ENCODE data around the gene DHFR. TPM values are rescaled to one million over a fixed set of nuclear protein-coding genes. Genes with fewer than 3 reads are reported as not detected.

The DHFR gene
- total RNA-seq, 1 experiment from 2014 or later: 58.7 TPM

DNA sequence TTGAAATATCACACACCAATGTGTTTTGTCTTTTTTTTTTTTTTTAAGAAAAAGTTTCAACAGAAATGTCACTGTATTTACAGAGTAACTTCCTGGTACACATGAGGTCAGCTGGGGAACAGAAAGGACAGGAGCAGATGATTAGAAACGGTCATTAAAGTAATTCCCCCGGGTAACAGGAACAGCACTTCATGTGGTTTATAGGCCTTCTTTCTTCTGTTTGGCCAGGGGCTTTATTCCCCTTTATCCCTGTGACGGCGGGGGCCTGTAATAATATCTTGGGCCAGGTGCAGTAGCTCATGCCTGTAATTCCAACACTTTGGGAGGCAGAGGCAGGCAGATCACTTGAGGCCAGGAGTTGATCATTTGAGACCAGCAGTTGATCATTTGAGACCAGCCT is 30.8 kb downstream of the DHFR start:
- ChIA-PET RAD21 (ENCODE audit: low non-redundant PET in 1 of 2, low total read pairs in 2 of 2, uncharacterized antibody in 2 of 2, unreplicated experiment in 2 of 2) (no interaction called here), CTCF (no interaction called here), POLR2A (no interaction called here)
- Histone ChIP-seq H3K9me2 (ENCODE audit: insufficient read depth) (no peaks in the 10 kb centered on the region), H3K79me2 (ENCODE audit: insufficient read depth, low read length) (no peaks in the 10 kb centered on the region), H3K27ac (ENCODE audit: low read depth, low read length) (no peak overlapping the region), H3K4me3 (replicated peaks in 1 of 2; ENCODE audit: low read depth in 1 of 2, low read length in 2 of 2) (no peak overlapping the region), H3K4me2 (ENCODE audit: low read length) (no peak overlapping the region), H4K20me1 (ENCODE audit: insufficient read depth) (no peaks in the 10 kb centered on the region), H3K36me3 (ENCODE audit: control insufficient read depth in 1 of 2, insufficient read depth in 2 of 2, low read length in 2 of 2) (no peaks in the 10 kb centered on the region), H3K9ac (ENCODE audit: low read length) (no peak overlapping the region), H3K27me3 (ENCODE audit: insufficient read depth, low read length) (no peaks in the 10 kb centered on the region), H3K9me3 (ENCODE audit: control insufficient read depth in 1 of 2, insufficient read depth in 1 of 2, low read depth in 1 of 2, low read length in 2 of 2) (no peaks in the 10 kb centered on the region), H2AFZ (ENCODE audit: low read depth, low read length, poor library complexity, severe bottlenecking) (no peak overlapping the region), H3K4me1 (ENCODE audit: control insufficient read depth in 1 of 2, insufficient read depth in 2 of 2, low read length in 2 of 2) (no peaks in the 10 kb centered on the region)
- no TSS peak for BruUV-seq (replicated peaks)
- intact Hi-C loops (cut with micrococcal nuclease): no loop called here
- no peak for ATAC-seq
- DNase-seq (ENCODE audit: low read depth, low spot score): no peak
- TF ChIP-seq SP1 (IDR thresholded peaks at IDR 0.05; ENCODE audit: low read depth): no peak
- TF ChIP-seq, protein P1, sequence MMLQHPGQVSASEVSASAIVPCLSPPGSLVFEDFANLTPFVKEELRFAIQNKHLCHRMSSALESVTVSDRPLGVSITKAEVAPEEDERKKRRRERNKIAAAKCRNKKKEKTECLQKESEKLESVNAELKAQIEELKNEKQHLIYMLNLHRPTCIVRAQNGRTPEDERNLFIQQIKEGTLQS (IDR thresholded peaks at IDR 0.05): no peak
- TF ChIP-seq SRF (IDR thresholded peaks at IDR 0.05; ENCODE audit: low read depth): no peak
- TF ChIP-seq EZH2phosphoT487 (IDR thresholded peaks at IDR 0.05; ENCODE audit: borderline replicate concordance): no peak
- no peak for TF ChIP-seq POLR2AphosphoS5 (IDR thresholded peaks at IDR 0.05; ENCODE audit: low read depth, low read length)
- TF ChIP-seq SIN3A (IDR thresholded peaks at IDR 0.05; ENCODE audit: low read depth): no peak
- TF ChIP-seq ELF1 (IDR thresholded peaks at IDR 0.05; ENCODE audit: borderline replicate concordance, low read depth): no peak
- no peak for TF ChIP-seq YY1 (IDR thresholded peaks at IDR 0.05; ENCODE audit: extremely low read depth, insufficient replicate concordance, low read depth, low read length)
- no peak for TF ChIP-seq EZH2 (IDR thresholded peaks at IDR 0.05)
- TF ChIP-seq FOSL1 (IDR thresholded peaks at IDR 0.05; ENCODE audit: low read depth): no peak
- no peak for TF ChIP-seq CBX3 (IDR thresholded peaks at IDR 0.05; ENCODE audit: low read depth)
- TF ChIP-seq, protein P2, sequence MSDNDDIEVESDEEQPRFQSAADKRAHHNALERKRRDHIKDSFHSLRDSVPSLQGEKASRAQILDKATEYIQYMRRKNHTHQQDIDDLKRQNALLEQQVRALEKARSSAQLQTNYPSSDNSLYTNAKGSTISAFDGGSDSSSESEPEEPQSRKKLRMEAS (IDR thresholded peaks at IDR 0.05): no peak
- TF ChIP-seq POLR2A (IDR thresholded peaks at IDR 0.05; ENCODE audit: borderline replicate concordance, extremely low read depth, insufficient read depth, insufficient read length): no peak
- no peak for TF ChIP-seq RAD21 (IDR thresholded peaks at IDR 0.05; ENCODE audit: low read depth)

DNA sequence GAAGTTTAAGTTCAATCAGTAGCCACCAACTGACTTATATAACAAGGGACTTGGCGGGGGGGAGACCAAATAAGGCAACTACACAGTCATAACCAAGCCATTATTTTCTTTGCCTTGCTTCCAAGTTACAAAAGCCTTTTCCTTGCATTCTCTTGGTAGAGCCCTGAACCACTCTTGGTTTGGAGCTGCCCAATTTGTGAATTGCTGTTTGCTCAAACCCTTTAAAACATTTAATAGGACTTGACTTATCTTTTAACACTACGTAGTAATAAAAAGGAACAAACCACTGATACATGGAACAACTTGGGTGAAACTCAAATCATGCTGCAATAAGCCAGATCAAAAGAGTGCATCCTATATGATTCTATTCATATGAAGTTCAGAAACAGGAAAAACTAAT is 32.0 kb downstream of the DHFR start:
- Histone ChIP-seq H3K4me2 (ENCODE audit: low read length) (no peak overlapping the region), H3K36me3 (ENCODE audit: control insufficient read depth in 1 of 2, insufficient read depth in 2 of 2, low read length in 2 of 2) (no peaks in the 10 kb centered on the region), H3K27ac (ENCODE audit: low read depth, low read length) (no peak overlapping the region), H3K9ac (ENCODE audit: low read length) (no peak overlapping the region), H3K4me1 (ENCODE audit: control insufficient read depth in 1 of 2, insufficient read depth in 2 of 2, low read length in 2 of 2) (no peaks in the 10 kb centered on the region), H4K20me1 (ENCODE audit: insufficient read depth) (no peaks in the 10 kb centered on the region), H3K9me3 (ENCODE audit: control insufficient read depth in 1 of 2, insufficient read depth in 1 of 2, low read depth in 1 of 2, low read length in 2 of 2) (no peaks in the 10 kb centered on the region), H3K4me3 (replicated peaks in 1 of 2; ENCODE audit: low read depth in 1 of 2, low read length in 2 of 2) (no peak overlapping the region), H3K9me2 (ENCODE audit: insufficient read depth) (no peaks in the 10 kb centered on the region), H3K27me3 (ENCODE audit: insufficient read depth, low read length) (no peaks in the 10 kb centered on the region), H3K79me2 (ENCODE audit: insufficient read depth, low read length) (no peaks in the 10 kb centered on the region), H2AFZ (ENCODE audit: low read depth, low read length, poor library complexity, severe bottlenecking) (no peak overlapping the region)
- RAD21 ChIA-PET (ENCODE audit: low non-redundant PET in 1 of 2, low total read pairs in 2 of 2, uncharacterized antibody in 2 of 2, unreplicated experiment in 2 of 2): no interaction called here
- no peak for DNase-seq (ENCODE audit: low read depth, low spot score)
- CTCF ChIA-PET: no interaction called here
- BruUV-seq (replicated peaks): no TSS peak
- intact Hi-C loops (cut with micrococcal nuclease): no loop called here
- no peak for ATAC-seq
- POLR2A ChIA-PET: no interaction called here
- no peak for TF ChIP-seq ELF1 (IDR thresholded peaks at IDR 0.05; ENCODE audit: borderline replicate concordance, low read depth)
- TF ChIP-seq ZFX (IDR thresholded peaks at IDR 0.05): no peak
- no peak for TF ChIP-seq SRF (IDR thresholded peaks at IDR 0.05; ENCODE audit: low read depth)
- no peak for TF ChIP-seq TCF7L2 (IDR thresholded peaks at IDR 0.05; ENCODE audit: borderline replicate concordance, extremely low read depth, insufficient read depth, insufficient read length)
- no peak for TF ChIP-seq CEBPB (IDR thresholded peaks at IDR 0.05; ENCODE audit: low read depth)
- TF ChIP-seq RAD21 (IDR thresholded peaks at IDR 0.05; ENCODE audit: low read depth): no peak
- no peak for TF ChIP-seq POLR2A (IDR thresholded peaks at IDR 0.05; ENCODE audit: borderline replicate concordance, extremely low read depth, insufficient read depth, insufficient read length)
- TF ChIP-seq, protein P3, sequence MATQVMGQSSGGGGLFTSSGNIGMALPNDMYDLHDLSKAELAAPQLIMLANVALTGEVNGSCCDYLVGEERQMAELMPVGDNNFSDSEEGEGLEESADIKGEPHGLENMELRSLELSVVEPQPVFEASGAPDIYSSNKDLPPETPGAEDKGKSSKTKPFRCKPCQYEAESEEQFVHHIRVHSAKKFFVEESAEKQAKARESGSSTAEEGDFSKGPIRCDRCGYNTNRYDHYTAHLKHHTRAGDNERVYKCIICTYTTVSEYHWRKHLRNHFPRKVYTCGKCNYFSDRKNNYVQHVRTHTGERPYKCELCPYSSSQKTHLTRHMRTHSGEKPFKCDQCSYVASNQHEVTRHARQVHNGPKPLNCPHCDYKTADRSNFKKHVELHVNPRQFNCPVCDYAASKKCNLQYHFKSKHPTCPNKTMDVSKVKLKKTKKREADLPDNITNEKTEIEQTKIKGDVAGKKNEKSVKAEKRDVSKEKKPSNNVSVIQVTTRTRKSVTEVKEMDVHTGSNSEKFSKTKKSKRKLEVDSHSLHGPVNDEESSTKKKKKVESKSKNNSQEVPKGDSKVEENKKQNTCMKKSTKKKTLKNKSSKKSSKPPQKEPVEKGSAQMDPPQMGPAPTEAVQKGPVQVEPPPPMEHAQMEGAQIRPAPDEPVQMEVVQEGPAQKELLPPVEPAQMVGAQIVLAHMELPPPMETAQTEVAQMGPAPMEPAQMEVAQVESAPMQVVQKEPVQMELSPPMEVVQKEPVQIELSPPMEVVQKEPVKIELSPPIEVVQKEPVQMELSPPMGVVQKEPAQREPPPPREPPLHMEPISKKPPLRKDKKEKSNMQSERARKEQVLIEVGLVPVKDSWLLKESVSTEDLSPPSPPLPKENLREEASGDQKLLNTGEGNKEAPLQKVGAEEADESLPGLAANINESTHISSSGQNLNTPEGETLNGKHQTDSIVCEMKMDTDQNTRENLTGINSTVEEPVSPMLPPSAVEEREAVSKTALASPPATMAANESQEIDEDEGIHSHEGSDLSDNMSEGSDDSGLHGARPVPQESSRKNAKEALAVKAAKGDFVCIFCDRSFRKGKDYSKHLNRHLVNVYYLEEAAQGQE (IDR thresholded peaks at IDR 0.05; ENCODE audit: low read depth): no peak
- no peak for TF ChIP-seq YY1 (IDR thresholded peaks at IDR 0.05; ENCODE audit: extremely low read depth, insufficient replicate concordance, low read depth, low read length)
- no peak for TF ChIP-seq EGR1 (IDR thresholded peaks at IDR 0.05; ENCODE audit: low read depth)

All from HCT116 (cell line).